Thyroid gland (tissue), 4 donors: ENCODE measurements around the gene KLHL34.

ENCODE experiments used
- CTCF ChIP-seq, 6 experiments: fragments of 200-600 bp in 3 of 6; fragments of 450-650 bp in 3 of 6; sonication (generic) in 3 of 6; IDR thresholded peaks; one replicate each; pipeline ENCODE4 v1.5.1; 2016 to 2019; ENCODE audit warnings: antibody characterized with exemption in 6 of 6, mild to moderate bottlenecking in 2 of 6, inconsistent platforms in 1 of 6, moderate library complexity in 1 of 6
- POLR2A ChIP-seq, 2 donors: fragments of 450-650 bp; IDR thresholded peaks; one replicate each; pipeline ENCODE4 v1.6.1; 2017; ENCODE audit warnings: antibody characterized with exemption in 2 of 2, mild to moderate bottlenecking in 2 of 2, moderate library complexity in 1 of 2

- TF ChIP-seq POLR2A (IDR thresholded peaks at IDR 0.05) = no peak
- TF ChIP-seq CTCF (IDR thresholded peaks at IDR 0.05) = no peak
Observed at GRCh38 chrX:21612154-21612553, 46.0 kb downstream of the KLHL34 start.
